Measurements from ENCODE around the gene LIX1L. TPM values are rescaled to one million over a fixed set of nuclear protein-coding genes. Genes with fewer than 3 reads are reported as not detected.

The LIX1L gene
- polyA plus RNA-seq, 12 donors = 26.5 to 33.7 (median 30.6) TPM; not detected in 1

GRCh38 chr1:145897969-145898368 is 59.8 kb downstream of the LIX1L start:
- no peak for DNase-seq

- no peak for DNase-seq
These were observed 62.3 kb downstream of the LIX1L start for GRCh38 chr1:145895471-145895870.

- no peak for DNase-seq
These were observed 64.3 kb downstream of the LIX1L start for GRCh38 chr1:145893306-145894055.

- no peak for DNase-seq
These were observed 65.2 kb downstream of the LIX1L start for GRCh38 chr1:145892486-145893087.

- peak; percentile 94 for DNase-seq
These were observed 66.0 kb downstream of the LIX1L start for GRCh38 chr1:145891587-145892485.

GRCh38 chr1:145891143-145891542 is 66.7 kb downstream of the LIX1L start:
- no peak for DNase-seq

GRCh38 chr1:145889722-145890121 is 68.1 kb downstream of the LIX1L start:
- no peak for DNase-seq

GRCh38 chr1:145887631-145888030 is 70.2 kb downstream of the LIX1L start:
- no peak for DNase-seq

- DNase-seq = no peak
These were observed 71.0 kb downstream of the LIX1L start for GRCh38 chr1:145886816-145887215.

- no peak for DNase-seq
These were observed 71.4 kb downstream of the LIX1L start for GRCh38 chr1:145886390-145886789.

- DNase-seq = peak; percentile 79
These were observed 72.0 kb downstream of the LIX1L start, which contains the start of gene ANKRD35 for GRCh38 chr1:145885738-145886287. TSS of gene ANKRD35 (minus strand) at chr1:145885866. CDS start at chr1:145885758, 108 bp downstream.

- no peak for DNase-seq
These were observed 73.1 kb downstream of the LIX1L start for GRCh38 chr1:145884675-145885074.

Other genes with a start within 250 kb of the LIX1L start
- 1 to 10 TPM in 5 of 12 donors, under 1 TPM in 6, not detected in 1; 0.29 to 3.0 (median 0.80) TPM for gene CD160, start 238.5 kb downstream of the LIX1L start, polyA plus RNA-seq (ENCODE audit: insufficient read length in 12 of 12)
- gene RNF115, start 133.9 kb downstream of the LIX1L start, polyA plus RNA-seq (ENCODE audit: insufficient read length in 12 of 12) = 10 to 100 TPM in 11 of 12 donors, not detected in 1; 12.0 to 23.2 (median 18.9) TPM
- gene POLR3C, start 133.8 kb downstream of the LIX1L start, polyA plus RNA-seq (ENCODE audit: insufficient read length in 12 of 12) = 10 to 100 TPM in 10 of 12 donors, not detected in 2; 19.8 to 29.9 (median 21.5) TPM
- 10 to 100 TPM in 11 of 12 donors, not detected in 1; 10.5 to 19.6 (median 14.8) TPM for gene NUDT17, start 112.4 kb downstream of the LIX1L start, polyA plus RNA-seq (ENCODE audit: insufficient read length in 12 of 12)
- 10 to 100 TPM in 11 of 12 donors, not detected in 1; 33.6 to 83.6 (median 48.5) TPM for gene PIAS3, start 98.9 kb downstream of the LIX1L start, polyA plus RNA-seq (ENCODE audit: insufficient read length in 12 of 12)
- gene ANKRD35, start 72.2 kb downstream of the LIX1L start, polyA plus RNA-seq (ENCODE audit: insufficient read length in 12 of 12) = 1 to 10 TPM in 10 of 12 donors, not detected in 2; 1.7 to 8.0 (median 2.3) TPM
- 10 to 100 TPM in 2 of 12 donors, 1 to 10 TPM in 9, not detected in 1; 4.0 to 12.2 (median 7.9) TPM for gene ITGA10, start 48.0 kb downstream of the LIX1L start, polyA plus RNA-seq (ENCODE audit: insufficient read length in 12 of 12)
- gene PEX11B, start 39.3 kb downstream of the LIX1L start, polyA plus RNA-seq (ENCODE audit: insufficient read length in 12 of 12) = 10 to 100 TPM in 11 of 12 donors, not detected in 1; 18.0 to 32.7 (median 25.9) TPM
- 100 to 1,000 TPM in 11 of 12 donors, not detected in 1; 104 to 160 (median 134) TPM for gene RBM8A, start 30.5 kb downstream of the LIX1L start, polyA plus RNA-seq (ENCODE audit: insufficient read length in 12 of 12)
- 1 to 10 TPM in 3 of 12 donors, under 1 TPM in 7, not detected in 2; 0.58 to 1.4 (median 0.81) TPM for gene ANKRD34A, start 6.6 kb upstream of the LIX1L start, polyA plus RNA-seq (ENCODE audit: insufficient read length in 12 of 12)
- 10 to 100 TPM in 11 of 12 donors, not detected in 1; 33.2 to 75.0 (median 39.3) TPM for gene POLR3GL, start 6.7 kb upstream of the LIX1L start, polyA plus RNA-seq (ENCODE audit: insufficient read length in 12 of 12)
- 100 to 1,000 TPM in 11 of 12 donors, not detected in 1; 241 to 361 (median 276) TPM for gene TXNIP, start 38.6 kb upstream of the LIX1L start, polyA plus RNA-seq (ENCODE audit: insufficient read length in 12 of 12)
- gene HJV, start 63.7 kb upstream of the LIX1L start, polyA plus RNA-seq (ENCODE audit: insufficient read length in 12 of 12) = 100 to 1,000 TPM in 10 of 12 donors, 10 to 100 TPM in 1, not detected in 1; 56.1 to 322 (median 225) TPM
- gene NBPF10, start 186.8 kb upstream of the LIX1L start, polyA plus RNA-seq (ENCODE audit: insufficient read length in 12 of 12) = 1 to 10 TPM in 10 of 12 donors, not detected in 2; 1.1 to 2.2 (median 1.8) TPM